Measurements from ENCODE around the gene PCDHA4. TPM values are rescaled to one million over a fixed set of nuclear protein-coding genes. Genes with fewer than 3 reads are reported as not detected.

The PCDHA4 gene
- total and polyA plus RNA-seq, 2 of the 13 experiments (the other 11 are each of a cell fraction or from before 2014, with no cell fraction given): not detected

DNA sequence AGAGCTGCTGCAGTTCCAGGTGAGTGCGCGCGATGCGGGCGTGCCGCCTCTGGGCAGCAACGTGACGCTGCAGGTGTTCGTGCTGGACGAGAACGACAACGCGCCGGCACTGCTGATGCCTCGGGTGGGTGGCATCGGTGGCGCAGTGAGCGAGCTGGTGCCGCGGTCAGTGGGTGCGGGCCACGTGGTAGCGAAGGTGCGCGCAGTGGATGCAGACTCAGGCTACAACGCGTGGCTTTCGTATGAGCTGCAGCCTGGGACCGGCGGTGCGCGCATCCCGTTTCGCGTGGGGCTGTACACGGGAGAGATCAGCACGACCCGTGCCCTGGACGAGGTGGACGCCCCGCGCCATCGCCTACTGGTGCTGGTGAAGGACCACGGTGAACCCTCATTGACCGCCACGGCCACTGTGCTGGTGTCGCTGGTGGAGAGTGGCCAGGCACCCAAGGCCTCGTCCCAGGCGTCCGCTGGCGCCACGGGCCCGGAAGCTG, 4.0 kb upstream of the PCDHA4 start:
- intact Hi-C loops (cut with micrococcal nuclease; ENCODE audit: unreplicated experiment): no loop called here
- CTCF ChIA-PET (ENCODE audit: low intra/inter-chr PET ratio, low total read pairs): no interaction called here
- FAIRE-seq: no peak

More for the DNA sequence above, 4.0 kb upstream of the PCDHA4 start:
- in situ Hi-C loops (cut with HindIII; ENCODE audit: extremely low pct_ligation_motif_present, low pct_unique_long_range_greater_than_20kb): no loop called here
- Histone ChIP-seq H3K4me1 (ENCODE audit: insufficient read depth, low read length) (no peaks in the 10 kb centered on the region), H4K20me1 (ENCODE audit: insufficient read depth, low read length) (no peaks in the 10 kb centered on the region), H2AFZ (ENCODE audit: low read length) (no peak overlapping the region), H3K27me3 (ENCODE audit: control insufficient read depth in 1 of 2, insufficient read depth in 2 of 2, low read length in 2 of 2) (no peaks in the 10 kb centered on the region; a peak in 1 of 5 replicates), H3K36me3 (replicated peaks in 1 of 2; ENCODE audit: control insufficient read depth in 1 of 2, insufficient read depth in 2 of 2, low read length in 2 of 2) (no peaks in the 10 kb centered on the region), H3K27ac (ENCODE audit: extremely low read length, insufficient read depth, low read length) (no peak overlapping the region), H3K9me3 (ENCODE audit: low read length) (peaks cover 25% of the 10 kb centered on the region), H3K4me2 (ENCODE audit: low read depth, low read length) (no peak overlapping the region), H3K4me3 (replicated peaks in 1 of 3; ENCODE audit: insufficient read depth in 1 of 3, low read depth in 2 of 3, low read length in 3 of 3) (no peak overlapping the region), H3K9ac (ENCODE audit: insufficient read depth, low read depth, low read length) (no peak overlapping the region), H3K79me2 (ENCODE audit: insufficient read depth, low read length) (no peaks in the 10 kb centered on the region)
- no peak for ATAC-seq
- no peak for DNase-seq (ENCODE audit: low spot score)
- TF ChIP-seq POGK (CRISPR knock-in tag; conservative IDR thresholded peaks at IDR 0.05) (no peak), POLR2AphosphoS5 (IDR thresholded peaks at IDR 0.05; ENCODE audit: low read depth, low read length) (no peak), ZNF160 (CRISPR knock-in tag; IDR thresholded peaks at IDR 0.05) (no peak), ELK4 (CRISPR knock-in tag; IDR thresholded peaks at IDR 0.05; ENCODE audit: borderline replicate concordance) (no peak)
- TF ChIP-seq, protein P1, sequence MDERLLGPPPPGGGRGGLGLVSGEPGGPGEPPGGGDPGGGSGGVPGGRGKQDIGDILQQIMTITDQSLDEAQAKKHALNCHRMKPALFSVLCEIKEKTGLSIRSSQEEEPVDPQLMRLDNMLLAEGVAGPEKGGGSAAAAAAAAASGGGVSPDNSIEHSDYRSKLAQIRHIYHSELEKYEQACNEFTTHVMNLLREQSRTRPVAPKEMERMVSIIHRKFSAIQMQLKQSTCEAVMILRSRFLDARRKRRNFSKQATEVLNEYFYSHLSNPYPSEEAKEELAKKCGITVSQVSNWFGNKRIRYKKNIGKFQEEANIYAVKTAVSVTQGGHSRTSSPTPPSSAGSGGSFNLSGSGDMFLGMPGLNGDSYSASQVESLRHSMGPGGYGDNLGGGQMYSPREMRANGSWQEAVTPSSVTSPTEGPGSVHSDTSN (CRISPR knock-in tag; IDR thresholded peaks at IDR 0.05): no peak
- TF ChIP-seq, protein P2, sequence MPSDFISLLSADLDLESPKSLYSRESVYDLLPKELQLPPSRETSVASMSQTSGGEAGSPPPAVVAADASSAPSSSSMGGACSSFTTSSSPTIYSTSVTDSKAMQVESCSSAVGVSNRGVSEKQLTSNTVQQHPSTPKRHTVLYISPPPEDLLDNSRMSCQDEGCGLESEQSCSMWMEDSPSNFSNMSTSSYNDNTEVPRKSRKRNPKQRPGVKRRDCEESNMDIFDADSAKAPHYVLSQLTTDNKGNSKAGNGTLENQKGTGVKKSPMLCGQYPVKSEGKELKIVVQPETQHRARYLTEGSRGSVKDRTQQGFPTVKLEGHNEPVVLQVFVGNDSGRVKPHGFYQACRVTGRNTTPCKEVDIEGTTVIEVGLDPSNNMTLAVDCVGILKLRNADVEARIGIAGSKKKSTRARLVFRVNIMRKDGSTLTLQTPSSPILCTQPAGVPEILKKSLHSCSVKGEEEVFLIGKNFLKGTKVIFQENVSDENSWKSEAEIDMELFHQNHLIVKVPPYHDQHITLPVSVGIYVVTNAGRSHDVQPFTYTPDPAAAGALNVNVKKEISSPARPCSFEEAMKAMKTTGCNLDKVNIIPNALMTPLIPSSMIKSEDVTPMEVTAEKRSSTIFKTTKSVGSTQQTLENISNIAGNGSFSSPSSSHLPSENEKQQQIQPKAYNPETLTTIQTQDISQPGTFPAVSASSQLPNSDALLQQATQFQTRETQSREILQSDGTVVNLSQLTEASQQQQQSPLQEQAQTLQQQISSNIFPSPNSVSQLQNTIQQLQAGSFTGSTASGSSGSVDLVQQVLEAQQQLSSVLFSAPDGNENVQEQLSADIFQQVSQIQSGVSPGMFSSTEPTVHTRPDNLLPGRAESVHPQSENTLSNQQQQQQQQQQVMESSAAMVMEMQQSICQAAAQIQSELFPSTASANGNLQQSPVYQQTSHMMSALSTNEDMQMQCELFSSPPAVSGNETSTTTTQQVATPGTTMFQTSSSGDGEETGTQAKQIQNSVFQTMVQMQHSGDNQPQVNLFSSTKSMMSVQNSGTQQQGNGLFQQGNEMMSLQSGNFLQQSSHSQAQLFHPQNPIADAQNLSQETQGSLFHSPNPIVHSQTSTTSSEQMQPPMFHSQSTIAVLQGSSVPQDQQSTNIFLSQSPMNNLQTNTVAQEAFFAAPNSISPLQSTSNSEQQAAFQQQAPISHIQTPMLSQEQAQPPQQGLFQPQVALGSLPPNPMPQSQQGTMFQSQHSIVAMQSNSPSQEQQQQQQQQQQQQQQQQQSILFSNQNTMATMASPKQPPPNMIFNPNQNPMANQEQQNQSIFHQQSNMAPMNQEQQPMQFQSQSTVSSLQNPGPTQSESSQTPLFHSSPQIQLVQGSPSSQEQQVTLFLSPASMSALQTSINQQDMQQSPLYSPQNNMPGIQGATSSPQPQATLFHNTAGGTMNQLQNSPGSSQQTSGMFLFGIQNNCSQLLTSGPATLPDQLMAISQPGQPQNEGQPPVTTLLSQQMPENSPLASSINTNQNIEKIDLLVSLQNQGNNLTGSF (CRISPR knock-in tag; IDR thresholded peaks at IDR 0.05): no peak
- BruUV-seq (replicated peaks): no TSS peak
- POLR2A ChIA-PET: no interaction called here
- WGBS (ENCODE audit: low lambda C conversion rate): 91% methylated on average over 42 of the region's 53 CpGs

Measured in HepG2 (cell line).